HepG2 (cell line): Measurements from ENCODE around the gene PHYHIPL. TPM values are rescaled to one million over a fixed set of nuclear protein-coding genes. Genes with fewer than 3 reads are reported as not detected.

Experiments
- ELK4 ChIP-seq: sonication (generic); formaldehyde crosslinking; IDR thresholded peaks from 2 replicates; pipeline ENCODE4 v1.9.0; 2021; ENCODE audit warnings: missing genetic modification reagents, borderline replicate concordance
- ERF ChIP-seq: IDR thresholded peaks from 2 replicates; pipeline ENCODE4 v1.6.1; 2018; ENCODE audit warnings: missing biosample characterization, missing genetic modification reagents
- FOXO1 ChIP-seq: sonication (generic); formaldehyde crosslinking; IDR thresholded peaks from 2 replicates; pipeline ENCODE4 v1.4.0; 2020; ENCODE audit warnings: missing genetic modification reagents
- HIC2 ChIP-seq: sonication (generic); formaldehyde crosslinking; IDR thresholded peaks from 2 replicates; pipeline ENCODE4 v1.9.0; 2022; ENCODE audit warnings: low read depth, missing genetic modification reagents
- HNRNPH1 ChIP-seq: fragments of 200-400 bp; formaldehyde crosslinking; optimal IDR thresholded peaks from 2 replicates; pipeline ENCODE3; 2017; ENCODE audit warnings: mild to moderate bottlenecking, low read depth, low read length
- NFKB2 ChIP-seq: sonication (generic); formaldehyde crosslinking; IDR thresholded peaks from 2 replicates; pipeline ENCODE4 v1.4.0; 2020; ENCODE audit warnings: missing genetic modification reagents, borderline replicate concordance
- NR2F1 ChIP-seq, 2 experiments: fragments of 450-650 bp in 1 of 2; formaldehyde crosslinking in 1 of 2; IDR thresholded peaks; 2 replicates each; pipeline versions ENCODE4 v1.5.0 to v1.6.1; 2016 to 2020; ENCODE audit warnings: mild to moderate bottlenecking in 1 of 2, missing compliant biosample characterization in 1 of 2, missing genetic modification reagents in 1 of 2, moderate library complexity in 1 of 2
- POLR2AphosphoS5 ChIP-seq: IDR thresholded peaks from 2 replicates; pipeline ENCODE4 v1.6.1; 2012; ENCODE audit warnings: low read depth, low read length
- SP4 ChIP-seq: sonication (generic); formaldehyde crosslinking; IDR thresholded peaks from 2 replicates; pipeline ENCODE4 v1.8.1; 2023; ENCODE audit warnings: mild to moderate bottlenecking, missing genetic modification reagents
- SSRP1 ChIP-seq: IDR thresholded peaks from 2 replicates; pipeline ENCODE4 v1.6.1; 2016; ENCODE audit warnings: control low read depth
- ZBTB26 ChIP-seq: IDR thresholded peaks from 2 replicates; pipeline ENCODE4 v1.6.1; 2016; ENCODE audit warnings: missing compliant biosample characterization, missing genetic modification reagents, borderline replicate concordance
- ZC3H13 ChIP-seq: sonication (generic); formaldehyde crosslinking; IDR thresholded peaks from 2 replicates; pipeline ENCODE4 v1.8.1; 2023; ENCODE audit warnings: mild to moderate bottlenecking, missing genetic modification reagents, moderate library complexity
- ZFP91 ChIP-seq: sonication (generic); formaldehyde crosslinking; IDR thresholded peaks from 2 replicates; pipeline ENCODE4 v1.9.0; 2022; ENCODE audit warnings: missing genetic modification reagents, mild to moderate bottlenecking, borderline replicate concordance
- ZNF24 ChIP-seq: fragments of 450-650 bp; IDR thresholded peaks from 2 replicates; pipeline ENCODE4 v1.6.1; 2017; ENCODE audit warnings: antibody characterized with exemption, mild to moderate bottlenecking
- ZNF468 ChIP-seq: sonication (generic); formaldehyde crosslinking; IDR thresholded peaks from 2 replicates; pipeline ENCODE4 v1.8.0; 2022; ENCODE audit warnings: mild to moderate bottlenecking, moderate library complexity, missing genetic modification reagents
- ZNF678 ChIP-seq: sonication (generic); formaldehyde crosslinking; IDR thresholded peaks from 2 replicates; pipeline ENCODE4 v1.4.0; 2020; ENCODE audit warnings: mild to moderate bottlenecking, missing genetic modification reagents
- ZNF710 ChIP-seq: sonication (generic); formaldehyde crosslinking; IDR thresholded peaks from 2 replicates; pipeline ENCODE4 v1.5.0; 2020; ENCODE audit warnings: mild to moderate bottlenecking, missing genetic modification reagents, borderline replicate concordance
- ZNF773 ChIP-seq: sonication (generic); formaldehyde crosslinking; IDR thresholded peaks from 2 replicates; pipeline ENCODE4 v1.4.0; 2020; ENCODE audit warnings: missing genetic modification reagents, borderline replicate concordance
- ZNF891 ChIP-seq: sonication (generic); formaldehyde crosslinking; IDR thresholded peaks from 2 replicates; pipeline ENCODE4 v1.5.0; 2020; ENCODE audit warnings: mild to moderate bottlenecking, missing genetic modification reagents
- polyA plus RNA-seq, 8 experiments: library from polyadenylated mRNA; depleted of rRNA in 3 of 8; stranded (reverse) in 7 of 8; unstranded in 1 of 8; fragments of >200 nt; fragmentation: Illumina TruSeq in 4 of 8; extraction: Trizol in 4 of 8; gene quantifications; 2 replicates each; pipeline versions ENCODE4 v1.2.1 to v1.2.3, GENCODE V29; 2011 to 2016; ENCODE audit warnings: low read depth in 4 of 8, missing spikeins in 1 of 8, mixed read lengths in 1 of 8; ENCODE audit not compliant: insufficient read depth in 1 of 8
- total RNA-seq, 5 experiments: library from RNA; depleted of rRNA; stranded (reverse); fragments of >200 nt; fragmentation: Illumina TruSeq; extraction: Trizol; gene quantifications; 2 replicates each; pipeline ENCODE4 v1.2.3, GENCODE V29; 2016; ENCODE audit warnings: low read depth in 1 of 5

Gene PHYHIPL
- total and polyA plus RNA-seq, 2 of the 13 experiments (the other 11 are each of a cell fraction or from before 2014, with no cell fraction given), result 40.6 to 78.5 TPM

DNA sequence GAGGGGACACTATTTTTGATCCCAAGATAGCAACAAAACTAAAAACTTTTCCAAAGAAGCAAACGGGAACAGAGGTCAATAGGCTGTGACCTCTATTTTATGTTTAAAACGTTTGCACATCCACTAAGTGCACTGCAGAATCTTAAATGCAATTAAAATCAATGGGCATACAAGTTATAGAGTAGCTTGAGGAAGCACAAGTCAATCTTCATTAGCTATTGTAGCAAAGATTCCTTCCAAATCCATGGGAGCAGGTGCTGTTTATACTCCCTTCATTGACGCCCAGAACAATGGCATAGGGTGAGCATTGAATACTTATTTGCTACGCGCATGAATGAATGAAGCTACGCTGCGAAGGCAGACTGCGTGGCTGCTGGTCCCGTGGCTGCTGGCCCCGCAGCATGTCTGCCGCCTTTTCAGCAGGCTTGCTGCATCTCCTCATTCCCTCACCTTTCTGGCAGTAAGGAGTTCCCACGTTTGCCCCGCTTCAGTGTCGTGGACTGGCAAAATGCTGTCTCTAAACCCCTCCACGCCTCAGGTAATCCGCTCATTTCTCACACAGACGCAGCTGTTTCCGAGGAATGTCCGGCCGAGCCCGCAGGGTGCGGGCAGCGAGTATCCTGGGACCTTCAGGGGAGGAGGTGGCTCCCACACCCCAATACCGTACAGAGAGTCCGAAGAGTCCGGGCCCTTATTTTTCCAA, 754 bp upstream of the PHYHIPL start (continued):
- TF ChIP-seq ZFP91 (CRISPR knock-in tag) (no peak), FOXO1 (CRISPR knock-in tag) (peak; percentile 20; the same call in 1 of the 2 replicates), ZC3H13 (CRISPR knock-in tag) (0 out of 2 replicates have a peak, but pooled peaks have one; percentile 20), HIC2 (CRISPR knock-in tag) (0 out of 2 replicates have a peak, but pooled peaks have one; percentile 55), NFKB2 (CRISPR knock-in tag) (no peak), ZNF24 (peak; percentile 82), ZBTB26 (CRISPR knock-in tag) (no peak), SSRP1 (CRISPR knock-in tag) (peak; percentile 80; the same call in 1 of the 2 replicates), ZNF891 (CRISPR knock-in tag) (peak; percentile 76; the same call in 1 of the 2 replicates), HNRNPH1 (no peak), POLR2AphosphoS5 (peak; percentile 14; the same call in 1 of the 2 replicates), NR2F1 (CRISPR knock-in tag; IDR thresholded peaks at IDR 0.05) (no peak), ZNF678 (0 out of 2 replicates have a peak, but pooled peaks have one; percentile 53), ELK4 (no peak), ERF (CRISPR knock-in tag) (0 out of 2 replicates have a peak, but pooled peaks have one; percentile 8), ZNF468 (0 out of 2 replicates have a peak, but pooled peaks have one; percentile 17), SP4 (no peak), ZNF773 (no peak), ZNF710 (CRISPR knock-in tag) (no peak; the same call in 1 of the 2 replicates)
